CD1c-positive myeloid dendritic cell (primary cell): ENCODE data around the gene STAC3.

Experiments
- DNase-seq: peaks from one replicate; pipeline ENCODE4 v3.0.0-alpha.2; 2016; ENCODE audit errors: extremely low spot score

The STAC3 gene

GRCh38 chr12:57222286-57223190 lies 28.4 kb downstream of the STAC3 start:
- no peak for DNase-seq

GRCh38 chr12:57221169-57221917 lies 29.6 kb downstream of the STAC3 start:
- DNase-seq: no peak

GRCh38 chr12:57220770-57221168 lies 30.2 kb downstream of the STAC3 start:
- DNase-seq: no peak

GRCh38 chr12:57219993-57220754 lies 30.8 kb downstream of the STAC3 start:
- DNase-seq: no peak

GRCh38 chr12:57219205-57219992 lies 31.6 kb downstream of the STAC3 start:
- no peak for DNase-seq

GRCh38 chr12:57218030-57218853 lies 32.7 kb downstream of the STAC3 start:
- no peak for DNase-seq

GRCh38 chr12:57216921-57217879 lies 33.8 kb downstream of the STAC3 start:
- peak; percentile 40 for DNase-seq

- DNase-seq: no peak
Observed at GRCh38 chr12:57216014-57216911, 34.7 kb downstream of the STAC3 start, which contains the start of gene NXPH4. Gene NXPH4 (plus strand): TSS chr12:57216794. CDS start chr12:57216970, 176 bp downstream.

- DNase-seq: no peak
Observed at GRCh38 chr12:57215668-57216013, 35.3 kb downstream of the STAC3 start.

- no peak for DNase-seq
Observed at GRCh38 chr12:57215065-57215464, 35.9 kb downstream of the STAC3 start.

- DNase-seq: peak; percentile 63
Observed at GRCh38 chr12:57214398-57214781, 36.6 kb downstream of the STAC3 start.

GRCh38 chr12:57213763-57214397 lies 37.1 kb downstream of the STAC3 start:
- DNase-seq: no peak

- peak; percentile 90 for DNase-seq
Observed at GRCh38 chr12:57213058-57213715, 37.8 kb downstream of the STAC3 start.

GRCh38 chr12:57212701-57213057 lies 38.3 kb downstream of the STAC3 start:
- DNase-seq: no peak

- DNase-seq: no peak
Observed at GRCh38 chr12:57211791-57212700, 38.9 kb downstream of the STAC3 start.
